ENCODE data around the gene COBLL1.

The COBLL1 gene

GRCh38 chr2:164692958-164693357 lies 148.7 kb downstream of the COBLL1 start:
- H3K9ac ChIP-seq (ENCODE audit: insufficient read length), result no peak overlapping the region
- H3K9me3 ChIP-seq (ENCODE audit: low read depth, low read length), result no peaks in the 10 kb centered on the region
- H3K27ac ChIP-seq, result no peak overlapping the region
- H3K4me3 ChIP-seq, result no peak overlapping the region
- no peak for DNase-seq (ENCODE audit: low read depth, low spot score)
- no peaks in the 10 kb centered on the region for H3K36me3 ChIP-seq (ENCODE audit: insufficient read depth, low read length)
- no peak for TF ChIP-seq POLR2AphosphoS5 (IDR thresholded peaks at IDR 0.05; ENCODE audit: borderline replicate concordance, low read depth, low read length)
- TF ChIP-seq FOXP2 (optimal IDR thresholded peaks at IDR 0.05; ENCODE audit: control extremely low read depth, extremely low read length, insufficient read depth), result no peak
- TF ChIP-seq EZH2 (IDR thresholded peaks at IDR 0.05), result no peak

GRCh38 chr2:164692114-164692513 lies 149.5 kb downstream of the COBLL1 start:
- Histone ChIP-seq H3K9me3 (ENCODE audit: low read depth, low read length) (no peaks in the 10 kb centered on the region), H3K9ac (ENCODE audit: insufficient read length) (no peak overlapping the region), H3K36me3 (ENCODE audit: insufficient read depth, low read length) (no peaks in the 10 kb centered on the region), H3K4me3 (no peak overlapping the region), H3K27ac (no peak overlapping the region)
- no peak for DNase-seq (ENCODE audit: low read depth, low spot score)
- TF ChIP-seq POLR2AphosphoS5 (IDR thresholded peaks at IDR 0.05; ENCODE audit: borderline replicate concordance, low read depth, low read length) (no peak), EZH2 (IDR thresholded peaks at IDR 0.05) (no peak), FOXP2 (optimal IDR thresholded peaks at IDR 0.05; ENCODE audit: control extremely low read depth, extremely low read length, insufficient read depth) (no peak)

DNA sequence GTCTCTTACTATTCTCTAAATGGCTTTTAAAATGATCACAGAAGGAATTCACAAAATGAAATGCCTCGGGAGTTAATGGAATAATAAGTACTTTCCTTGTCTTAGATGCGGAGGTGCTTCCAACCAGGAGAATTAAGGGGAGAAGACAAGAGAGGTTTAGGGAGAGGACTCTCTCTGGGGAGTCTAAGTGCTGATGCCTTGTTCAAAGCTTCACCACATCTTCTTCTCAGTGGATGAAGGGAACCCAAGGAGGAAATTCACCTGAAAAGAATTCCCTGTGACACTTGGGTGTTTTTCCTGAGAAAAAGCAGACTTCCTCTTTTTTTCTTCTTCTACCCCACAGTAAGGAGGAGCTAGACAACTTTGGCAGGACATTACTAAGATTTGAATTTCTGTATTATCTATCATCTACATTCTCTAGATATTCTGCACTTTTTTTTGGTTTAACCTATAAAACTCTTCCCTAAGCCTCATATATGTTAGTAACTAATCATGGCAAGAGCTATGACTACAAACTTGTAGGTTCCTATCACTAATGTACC lies 150.2 kb downstream of the COBLL1 start:
- TF ChIP-seq POLR2AphosphoS5 (IDR thresholded peaks at IDR 0.05; ENCODE audit: borderline replicate concordance, low read depth, low read length) (no peak), FOXP2 (optimal IDR thresholded peaks at IDR 0.05; ENCODE audit: control extremely low read depth, extremely low read length, insufficient read depth) (no peak)
- H3K36me3 ChIP-seq (ENCODE audit: insufficient read depth, low read length), result no peaks in the 10 kb centered on the region
- no peak overlapping the region for H3K4me3 ChIP-seq
- no peaks in the 10 kb centered on the region for H3K9me3 ChIP-seq (ENCODE audit: low read depth, low read length)
- DNase-seq (ENCODE audit: low read depth, low spot score), result no peak
- no peak overlapping the region for H3K27ac ChIP-seq
- H3K9ac ChIP-seq (ENCODE audit: insufficient read length), result no peak overlapping the region

DNA sequence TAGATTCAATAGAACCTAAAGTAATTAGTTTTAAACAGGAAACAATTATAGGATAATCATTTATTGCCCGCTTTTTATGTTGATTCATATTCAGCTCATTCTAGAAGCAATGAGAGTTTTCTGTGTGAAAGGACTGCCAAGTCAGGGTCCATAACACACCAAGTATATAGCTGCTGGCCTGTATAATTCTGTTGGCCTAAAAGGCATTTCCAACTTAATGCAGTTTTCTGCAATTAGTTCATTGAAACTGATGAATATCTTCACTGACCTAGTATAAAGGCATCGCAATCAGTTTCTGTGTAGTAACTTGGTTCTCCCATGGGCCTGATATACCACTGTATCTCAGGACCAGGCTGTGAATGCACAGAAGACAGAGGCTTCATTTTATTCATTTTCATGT lies 151.3 kb downstream of the COBLL1 start:
- Histone ChIP-seq H3K36me3 (ENCODE audit: insufficient read depth, low read length) (no peaks in the 10 kb centered on the region), H3K27ac (no peak overlapping the region), H3K9ac (ENCODE audit: insufficient read length) (no peak overlapping the region), H3K9me3 (ENCODE audit: low read depth, low read length) (no peaks in the 10 kb centered on the region), H3K4me3 (no peak overlapping the region)
- no peak for DNase-seq (ENCODE audit: low read depth, low spot score)
- TF ChIP-seq FOXP2 (optimal IDR thresholded peaks at IDR 0.05; ENCODE audit: control extremely low read depth, extremely low read length, insufficient read depth) (no peak), EZH2 (IDR thresholded peaks at IDR 0.05) (no peak), POLR2AphosphoS5 (IDR thresholded peaks at IDR 0.05; ENCODE audit: borderline replicate concordance, low read depth, low read length) (no peak)

GRCh38 chr2:164688896-164689419 lies 152.7 kb downstream of the COBLL1 start:
- TF ChIP-seq EZH2 (IDR thresholded peaks at IDR 0.05) (no peak), POLR2AphosphoS5 (IDR thresholded peaks at IDR 0.05; ENCODE audit: borderline replicate concordance, low read depth, low read length) (no peak), FOXP2 (optimal IDR thresholded peaks at IDR 0.05; ENCODE audit: control extremely low read depth, extremely low read length, insufficient read depth) (no peak)
- no peaks in the 10 kb centered on the region for H3K36me3 ChIP-seq (ENCODE audit: insufficient read depth, low read length)
- no peak overlapping the region for H3K27ac ChIP-seq
- no peak overlapping the region for H3K4me3 ChIP-seq
- no peak overlapping the region for H3K9ac ChIP-seq (ENCODE audit: insufficient read length)
- no peak for DNase-seq (ENCODE audit: low read depth, low spot score)
- H3K9me3 ChIP-seq (ENCODE audit: low read depth, low read length), result no peaks in the 10 kb centered on the region

- Histone ChIP-seq H3K9me3 (ENCODE audit: low read depth, low read length) (no peaks in the 10 kb centered on the region), H3K9ac (ENCODE audit: insufficient read length) (no peak overlapping the region), H3K27ac (no peak overlapping the region), H3K4me3 (no peak overlapping the region), H3K36me3 (ENCODE audit: insufficient read depth, low read length) (no peaks in the 10 kb centered on the region)
- no peak for DNase-seq (ENCODE audit: low read depth, low spot score)
- TF ChIP-seq POLR2AphosphoS5 (IDR thresholded peaks at IDR 0.05; ENCODE audit: borderline replicate concordance, low read depth, low read length) (no peak), FOXP2 (optimal IDR thresholded peaks at IDR 0.05; ENCODE audit: control extremely low read depth, extremely low read length, insufficient read depth) (no peak), EZH2 (IDR thresholded peaks at IDR 0.05) (no peak)
Observed at GRCh38 chr2:164681009-164681408, 160.6 kb downstream of the COBLL1 start.

DNA sequence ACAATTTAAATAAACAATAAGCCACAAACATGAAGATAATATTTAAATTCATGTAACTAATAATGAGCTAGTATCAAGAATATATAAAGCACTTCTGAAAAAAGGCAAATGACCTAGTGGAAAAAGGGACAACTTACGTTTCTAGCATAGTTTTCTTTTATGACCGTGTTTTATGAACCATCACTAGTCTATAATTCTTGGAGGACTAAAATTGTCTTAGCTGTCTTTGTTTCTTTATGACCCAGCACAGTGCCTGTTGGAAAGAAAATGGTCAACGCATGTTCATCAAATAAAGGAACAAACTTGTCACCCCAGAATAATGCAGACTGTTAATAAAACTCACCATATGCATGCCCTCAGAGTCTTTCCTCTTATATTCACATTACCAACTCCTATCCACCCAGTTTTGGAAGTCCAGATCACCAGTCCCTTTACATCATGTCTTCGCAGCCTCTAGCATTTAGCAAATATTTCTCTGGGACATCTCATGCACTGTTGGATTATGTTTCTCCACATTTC lies 162.9 kb downstream of the COBLL1 start:
- DNase-seq (ENCODE audit: low read depth, low spot score), result no peak
- Histone ChIP-seq H3K4me3 (no peak overlapping the region), H3K9me3 (ENCODE audit: low read depth, low read length) (no peaks in the 10 kb centered on the region), H3K27ac (no peak overlapping the region), H3K9ac (ENCODE audit: insufficient read length) (no peak overlapping the region), H3K36me3 (ENCODE audit: insufficient read depth, low read length) (no peaks in the 10 kb centered on the region)
- TF ChIP-seq FOXP2 (optimal IDR thresholded peaks at IDR 0.05; ENCODE audit: control extremely low read depth, extremely low read length, insufficient read depth) (no peak), EZH2 (IDR thresholded peaks at IDR 0.05) (no peak), POLR2AphosphoS5 (IDR thresholded peaks at IDR 0.05; ENCODE audit: borderline replicate concordance, low read depth, low read length) (no peak)

- no peak overlapping the region for H3K4me3 ChIP-seq
Observed at GRCh38 chr2:164677733-164678132, 163.9 kb downstream of the COBLL1 start.

DNA sequence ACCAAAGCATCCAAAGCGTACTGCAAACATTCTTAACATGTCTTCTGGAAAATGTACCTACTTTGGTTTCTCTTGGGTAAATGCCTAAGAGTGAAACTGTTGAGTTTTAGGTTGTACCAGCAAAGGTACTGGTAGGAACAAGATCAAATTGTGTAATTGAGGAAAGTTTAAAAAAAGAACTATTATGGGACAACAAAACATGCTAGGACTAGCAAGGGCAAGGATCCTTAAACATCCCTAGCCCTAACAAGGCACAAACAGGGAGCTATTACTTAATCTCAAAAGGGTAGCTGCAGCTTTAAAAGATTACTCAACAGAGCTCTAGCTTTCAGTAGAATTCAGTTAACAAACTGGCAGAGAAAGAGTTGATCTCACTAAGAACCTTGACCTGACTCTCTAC lies 164.4 kb downstream of the COBLL1 start:
- no peaks in the 10 kb centered on the region for H3K9me3 ChIP-seq (ENCODE audit: low read depth, low read length)
- no peak for DNase-seq (ENCODE audit: low read depth, low spot score)
- H3K9ac ChIP-seq (ENCODE audit: insufficient read length), result no peak overlapping the region
- no peak for TF ChIP-seq FOXP2 (optimal IDR thresholded peaks at IDR 0.05; ENCODE audit: control extremely low read depth, extremely low read length, insufficient read depth)
- no peak for TF ChIP-seq EZH2 (IDR thresholded peaks at IDR 0.05)
- no peak for TF ChIP-seq POLR2AphosphoS5 (IDR thresholded peaks at IDR 0.05; ENCODE audit: borderline replicate concordance, low read depth, low read length)
- H3K27ac ChIP-seq, result no peak overlapping the region
- no peaks in the 10 kb centered on the region for H3K36me3 ChIP-seq (ENCODE audit: insufficient read depth, low read length)
- no peak overlapping the region for H3K4me3 ChIP-seq

More at GRCh38 chr2:164677733-164678132, 163.9 kb downstream of the COBLL1 start:
- H3K9ac ChIP-seq (ENCODE audit: insufficient read length), result no peak overlapping the region
- H3K36me3 ChIP-seq (ENCODE audit: insufficient read depth, low read length), result no peaks in the 10 kb centered on the region
- no peak overlapping the region for H3K27ac ChIP-seq
- TF ChIP-seq POLR2AphosphoS5 (IDR thresholded peaks at IDR 0.05; ENCODE audit: borderline replicate concordance, low read depth, low read length), result no peak
- no peak for TF ChIP-seq FOXP2 (optimal IDR thresholded peaks at IDR 0.05; ENCODE audit: control extremely low read depth, extremely low read length, insufficient read depth)
- no peak for TF ChIP-seq EZH2 (IDR thresholded peaks at IDR 0.05)
- no peaks in the 10 kb centered on the region for H3K9me3 ChIP-seq (ENCODE audit: low read depth, low read length)
- DNase-seq (ENCODE audit: low read depth, low spot score), result no peak
